Gastrocnemius medialis (tissue), 4 donors: ENCODE measurements around the gene TRAPPC3.

Experiments used
- CTCF ChIP-seq, 5 experiments: fragments of 450-650 bp in 3 of 5; fragments of 200-600 bp in 2 of 5; sonication (generic) in 2 of 5; IDR thresholded peaks in 4 of 5; conservative IDR thresholded peaks in 1 of 5; 1 replicate in 4 of 5; 2 replicates in 1 of 5; pipeline ENCODE4 v1.5.1; 2016 to 2019; ENCODE audit warnings: antibody characterized with exemption in 5 of 5, mild to moderate bottlenecking in 3 of 5, moderate library complexity in 3 of 5
- POLR2A ChIP-seq, 2 donors: fragments of 450-650 bp; IDR thresholded peaks; one replicate each; pipeline ENCODE4 v1.6.1; 2017; ENCODE audit warnings: antibody characterized with exemption in 2 of 2, mild to moderate bottlenecking in 2 of 2, moderate library complexity in 2 of 2

GRCh38 chr1:36161641-36162531 is 12.6 kb upstream of the TRAPPC3 start:
- TF ChIP-seq POLR2A (IDR thresholded peaks at IDR 0.05) (peak in 1 of 2 donors; percentile 36), CTCF (IDR thresholded peaks at IDR 0.05 in 4 of 5, conservative IDR thresholded peaks at IDR 0.05 in 1 of 5) (no peak)
